Peyer's patch (tissue), 4 donors: ENCODE results near the gene DHRS9.

ENCODE experiments used
- POLR2A ChIP-seq, 2 donors: fragments of 450-650 bp; IDR thresholded peaks; one replicate each; pipeline ENCODE4 v1.5.1; 2017; ENCODE audit warnings: antibody characterized with exemption in 2 of 2, mild to moderate bottlenecking in 2 of 2, moderate library complexity in 2 of 2
- TF ChIP-seq, protein P1 (sequence below), 6 experiments: fragments of 450-650 bp in 4 of 6; fragments of 200-600 bp in 2 of 6; sonication (generic) in 1 of 6; IDR thresholded peaks; one replicate each; pipeline ENCODE4 v1.5.1; 2017 to 2019; ENCODE audit warnings: antibody characterized with exemption in 6 of 6, mild to moderate bottlenecking in 3 of 6, moderate library complexity in 1 of 6

DNA sequence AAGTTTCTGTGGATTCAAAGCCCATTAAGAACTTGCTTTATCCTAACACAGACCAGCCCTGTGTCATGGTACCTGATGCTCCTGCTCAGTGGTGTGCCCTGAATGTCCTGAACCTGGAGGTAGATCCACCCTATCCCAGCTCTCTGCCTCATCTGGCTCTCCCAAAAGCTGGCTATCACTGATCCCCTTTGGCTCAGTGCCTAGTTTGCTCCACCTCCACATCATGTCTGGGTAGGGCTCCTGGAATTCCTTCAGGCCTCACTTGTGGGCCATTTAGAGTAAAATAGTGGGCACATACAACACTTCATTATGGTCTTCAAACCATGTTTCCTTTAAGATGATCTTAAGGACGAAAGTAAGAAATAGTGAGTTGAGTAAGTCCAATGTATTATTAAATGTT, 33.5 kb upstream of the DHRS9 start:
- TF ChIP-seq POLR2A (IDR thresholded peaks at IDR 0.05): no peak
- TF ChIP-seq, protein P1, sequence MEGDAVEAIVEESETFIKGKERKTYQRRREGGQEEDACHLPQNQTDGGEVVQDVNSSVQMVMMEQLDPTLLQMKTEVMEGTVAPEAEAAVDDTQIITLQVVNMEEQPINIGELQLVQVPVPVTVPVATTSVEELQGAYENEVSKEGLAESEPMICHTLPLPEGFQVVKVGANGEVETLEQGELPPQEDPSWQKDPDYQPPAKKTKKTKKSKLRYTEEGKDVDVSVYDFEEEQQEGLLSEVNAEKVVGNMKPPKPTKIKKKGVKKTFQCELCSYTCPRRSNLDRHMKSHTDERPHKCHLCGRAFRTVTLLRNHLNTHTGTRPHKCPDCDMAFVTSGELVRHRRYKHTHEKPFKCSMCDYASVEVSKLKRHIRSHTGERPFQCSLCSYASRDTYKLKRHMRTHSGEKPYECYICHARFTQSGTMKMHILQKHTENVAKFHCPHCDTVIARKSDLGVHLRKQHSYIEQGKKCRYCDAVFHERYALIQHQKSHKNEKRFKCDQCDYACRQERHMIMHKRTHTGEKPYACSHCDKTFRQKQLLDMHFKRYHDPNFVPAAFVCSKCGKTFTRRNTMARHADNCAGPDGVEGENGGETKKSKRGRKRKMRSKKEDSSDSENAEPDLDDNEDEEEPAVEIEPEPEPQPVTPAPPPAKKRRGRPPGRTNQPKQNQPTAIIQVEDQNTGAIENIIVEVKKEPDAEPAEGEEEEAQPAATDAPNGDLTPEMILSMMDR (IDR thresholded peaks at IDR 0.05): no peak
